ENCODE measurements around the gene PCDHGA4.
"Not testable (repeated sequence)": the region's sequence is repeated elsewhere in the genome, so short reads cannot be mapped to it uniquely, and the experiment has no call there.

Gene PCDHGA4

DNA sequence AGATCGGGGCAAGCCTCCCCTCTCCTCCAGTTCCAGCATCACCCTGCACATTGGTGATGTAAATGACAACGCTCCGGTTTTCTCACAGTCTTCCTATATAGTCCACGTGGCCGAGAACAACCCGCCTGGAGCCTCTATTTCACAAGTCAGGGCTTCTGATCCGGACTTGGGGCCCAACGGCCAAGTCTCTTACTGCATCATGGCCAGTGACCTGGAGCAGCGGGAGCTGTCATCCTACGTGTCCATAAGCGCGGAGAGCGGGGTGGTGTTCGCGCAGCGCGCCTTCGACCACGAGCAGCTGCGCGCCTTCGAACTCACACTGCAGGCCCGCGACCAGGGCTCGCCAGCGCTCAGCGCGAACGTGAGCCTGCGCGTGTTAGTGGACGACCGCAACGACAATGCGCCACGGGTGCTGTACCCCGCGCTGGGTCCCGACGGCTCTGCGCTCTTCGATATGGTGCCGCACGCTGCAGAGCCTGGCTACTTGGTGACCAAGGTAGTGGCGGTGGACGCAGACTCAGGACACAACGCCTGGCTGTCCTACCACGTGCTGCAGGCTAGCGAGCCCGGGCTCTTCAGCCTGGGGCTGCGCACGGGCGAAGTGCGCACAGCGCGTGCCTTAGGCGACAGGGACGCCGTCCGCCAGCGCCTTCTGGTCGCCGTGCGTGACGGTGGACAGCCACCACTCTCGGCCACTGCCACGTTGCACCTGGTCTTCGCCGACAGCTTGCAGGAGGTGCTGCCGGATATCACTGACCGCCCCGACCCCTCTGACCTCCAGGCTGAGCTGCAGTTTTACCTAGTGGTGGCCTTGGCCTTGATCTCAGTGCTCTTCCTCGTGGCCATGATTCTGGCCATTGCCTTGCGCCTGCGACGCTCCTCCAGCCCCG is 34.6 kb downstream of the PCDHGA4 start:
- Histone ChIP-seq H3K36me3 (ENCODE audit: insufficient read depth, low read length) (peaks cover 5% of the 10 kb centered on the region), H3K9me3 (replicated peaks; ENCODE audit: low read length) (peaks cover 35% of the 10 kb centered on the region), H3K9ac (ENCODE audit: low read depth, low read length) (no peak overlapping the region), H3K4me3 (ENCODE audit: low read length) (no peak overlapping the region), H3K27me3 (ENCODE audit: control insufficient read depth, insufficient read depth, low read length) (no peaks in the 10 kb centered on the region), H3K4me2 (ENCODE audit: low read length) (no peak overlapping the region), H3K4me1 (ENCODE audit: control insufficient read depth, insufficient read depth, low read length) (no peaks in the 10 kb centered on the region)

DNA sequence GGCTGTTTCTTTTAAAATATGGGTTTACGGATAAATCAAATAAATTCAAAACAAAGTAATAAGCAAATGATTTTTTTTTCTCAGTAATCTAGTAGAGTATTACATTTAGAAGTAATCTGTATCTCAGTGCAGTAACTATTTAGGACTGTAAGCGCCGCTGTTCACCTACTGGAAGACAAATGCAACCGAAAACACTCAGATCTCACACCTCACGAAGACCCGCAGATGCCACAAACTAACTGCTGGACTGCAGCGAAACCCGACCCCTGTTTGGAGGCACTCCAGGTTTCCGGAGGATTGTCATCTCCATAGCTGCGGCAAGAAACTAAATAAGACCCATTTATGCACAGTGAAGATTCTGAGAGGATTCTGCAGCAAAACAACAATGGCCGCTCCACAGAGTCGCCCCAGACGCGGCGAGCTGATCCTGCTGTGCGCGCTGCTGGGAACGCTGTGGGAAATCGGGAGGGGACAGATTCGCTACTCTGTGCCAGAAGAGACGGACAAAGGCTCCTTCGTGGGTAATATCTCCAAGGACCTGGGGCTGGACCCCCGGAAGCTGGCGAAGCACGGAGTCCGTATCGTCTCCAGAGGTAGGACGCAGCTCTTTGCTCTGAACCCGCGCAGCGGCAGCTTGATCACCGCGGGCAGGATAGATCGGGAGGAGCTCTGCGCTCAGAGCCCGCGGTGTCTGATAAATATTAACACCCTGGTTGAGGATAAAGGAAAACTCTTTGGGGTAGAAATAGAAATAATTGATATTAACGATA is 37.8 kb downstream of the PCDHGA4 start, which contains the start of gene PCDHGA8:
PCDHGA8 (plus strand) TSS at position 205 of the 770 bp plus-strand sequence; CDS start at position 386, 181 bp downstream.
- Histone ChIP-seq H3K4me1 (ENCODE audit: control insufficient read depth, insufficient read depth, low read length) (no peaks in the 10 kb centered on the region), H3K4me3 (ENCODE audit: low read length) (peak within 1 kb of the TSS; percentile 22), H3K27me3 (ENCODE audit: control insufficient read depth, insufficient read depth, low read length) (no peaks in the 10 kb centered on the region), H3K9ac (ENCODE audit: low read depth, low read length) (no peak within 1 kb of the TSS), H3K9me3 (replicated peaks; ENCODE audit: low read length) (peaks cover 39% of the 10 kb centered on the region), H3K36me3 (ENCODE audit: insufficient read depth, low read length) (peaks cover 5% of the 10 kb centered on the region), H3K4me2 (ENCODE audit: low read length) (no peak within 1 kb of the TSS)

DNA sequence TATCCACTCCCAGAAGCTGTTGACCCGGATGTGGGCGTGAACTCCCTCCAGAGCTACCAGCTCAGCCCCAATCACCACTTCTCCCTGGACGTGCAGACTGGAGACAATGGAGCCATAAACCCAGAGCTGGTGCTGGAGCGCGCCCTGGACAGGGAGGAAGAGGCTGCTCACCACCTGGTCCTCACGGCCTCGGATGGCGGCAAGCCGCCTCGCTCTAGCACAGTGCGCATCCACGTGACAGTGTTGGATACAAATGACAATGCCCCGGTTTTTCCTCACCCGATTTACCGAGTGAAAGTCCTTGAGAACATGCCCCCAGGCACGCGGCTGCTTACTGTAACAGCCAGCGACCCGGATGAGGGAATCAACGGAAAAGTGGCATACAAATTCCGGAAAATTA is 38.4 kb downstream of the PCDHGA4 start:
- H3K9me3 ChIP-seq (replicated peaks; ENCODE audit: low read length), result peaks cover 39% of the 10 kb centered on the region
- H3K4me1 ChIP-seq (ENCODE audit: control insufficient read depth, insufficient read depth, low read length), result no peaks in the 10 kb centered on the region
- H3K27me3 ChIP-seq (ENCODE audit: control insufficient read depth, insufficient read depth, low read length), result no peaks in the 10 kb centered on the region
- H3K4me3 ChIP-seq (ENCODE audit: low read length), result no peak overlapping the region
- peaks cover 5% of the 10 kb centered on the region for H3K36me3 ChIP-seq (ENCODE audit: insufficient read depth, low read length)
- H3K4me2 ChIP-seq (ENCODE audit: low read length), result no peak overlapping the region
- H3K9ac ChIP-seq (ENCODE audit: low read depth, low read length), result no peak overlapping the region

DNA sequence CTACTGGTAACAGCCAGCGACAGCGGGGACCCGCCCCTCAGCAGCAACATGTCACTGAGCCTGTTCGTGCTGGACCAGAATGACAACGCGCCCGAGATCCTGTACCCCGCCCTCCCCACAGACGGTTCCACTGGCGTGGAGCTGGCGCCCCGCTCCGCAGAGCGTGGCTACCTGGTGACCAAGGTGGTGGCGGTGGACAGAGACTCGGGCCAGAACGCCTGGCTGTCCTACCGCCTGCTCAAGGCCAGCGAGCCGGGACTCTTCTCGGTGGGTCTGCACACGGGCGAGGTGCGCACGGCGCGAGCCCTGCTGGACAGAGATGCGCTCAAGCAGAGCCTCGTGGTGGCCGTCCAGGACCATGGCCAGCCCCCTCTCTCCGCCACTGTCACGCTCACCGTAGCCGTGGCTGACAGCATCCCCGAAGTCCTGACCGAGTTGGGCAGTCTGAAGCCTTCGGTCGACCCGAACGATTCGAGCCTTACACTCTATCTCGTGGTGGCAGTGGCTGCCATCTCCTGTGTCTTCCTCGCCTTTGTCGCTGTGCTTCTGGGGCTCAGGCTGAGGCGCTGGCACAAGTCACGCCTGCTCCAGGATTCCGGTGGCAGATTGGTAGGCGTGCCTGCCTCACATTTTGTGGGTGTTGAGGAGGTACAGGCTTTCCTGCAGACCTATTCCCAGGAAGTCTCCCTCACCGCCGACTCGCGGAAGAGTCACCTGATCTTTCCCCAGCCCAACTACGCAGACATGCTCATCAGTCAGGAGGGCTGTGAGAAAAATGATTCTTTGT is 39.8 kb downstream of the PCDHGA4 start:
- H3K27me3 ChIP-seq (ENCODE audit: control insufficient read depth, insufficient read depth, low read length); H3K36me3 ChIP-seq (ENCODE audit: insufficient read depth, low read length): not testable (repeated sequence)
- peaks cover 38% of the 10 kb centered on the region for H3K9me3 ChIP-seq (replicated peaks; ENCODE audit: low read length)

DNA sequence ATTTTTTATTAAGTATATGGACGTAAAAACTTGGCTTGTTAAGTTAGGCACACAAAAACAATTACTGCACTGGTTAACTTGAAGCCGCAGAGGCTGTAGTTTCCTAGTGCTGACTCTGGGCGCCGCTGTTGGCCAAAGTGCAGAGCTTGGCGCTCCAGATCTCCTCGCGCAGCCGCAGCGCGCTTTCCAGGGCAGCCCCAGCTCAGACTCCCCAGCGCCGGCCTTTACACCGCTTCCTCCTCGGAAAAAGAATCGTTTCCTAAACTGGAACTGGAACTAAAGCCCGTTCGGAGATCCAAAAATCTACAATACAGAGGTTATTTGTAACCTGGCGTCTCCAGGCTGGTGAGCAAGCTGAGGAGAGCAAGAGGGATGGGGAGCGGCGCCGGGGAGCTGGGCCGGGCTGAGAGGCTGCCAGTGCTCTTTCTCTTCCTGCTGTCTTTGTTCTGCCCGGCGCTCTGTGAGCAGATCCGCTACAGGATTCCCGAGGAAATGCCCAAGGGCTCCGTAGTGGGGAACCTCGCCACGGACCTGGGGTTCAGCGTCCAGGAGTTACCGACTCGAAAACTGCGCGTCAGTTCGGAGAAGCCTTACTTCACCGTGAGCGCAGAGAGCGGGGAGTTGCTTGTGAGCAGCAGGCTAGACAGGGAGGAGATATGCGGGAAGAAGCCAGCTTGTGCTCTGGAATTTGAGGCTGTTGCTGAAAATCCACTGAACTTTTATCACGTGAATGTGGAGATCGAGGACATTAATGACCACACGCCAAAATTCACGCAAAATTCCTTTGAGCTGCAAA is 43.1 kb downstream of the PCDHGA4 start, which contains the start of gene PCDHGB5:
PCDHGB5 (plus strand) TSS at position 192 of the 796 bp plus-strand sequence; CDS start at position 373, 181 bp downstream.
- H3K27me3 ChIP-seq (ENCODE audit: control insufficient read depth, insufficient read depth, low read length); H3K36me3 ChIP-seq (ENCODE audit: insufficient read depth, low read length); H3K4me1 ChIP-seq (ENCODE audit: control insufficient read depth, insufficient read depth, low read length): not testable (repeated sequence)
- H3K4me3 ChIP-seq (ENCODE audit: low read length), result peak within 1 kb of the TSS; percentile 72
- H3K4me2 ChIP-seq (ENCODE audit: low read length), result peak within 1 kb of the TSS; percentile 74
- H3K9me3 ChIP-seq (replicated peaks; ENCODE audit: low read length), result peaks cover 43% of the 10 kb centered on the region
- peak within 1 kb of the TSS; percentile 62 for H3K9ac ChIP-seq (ENCODE audit: low read depth, low read length)

More for the DNA sequence above, 39.8 kb downstream of the PCDHGA4 start:
- not testable (repeated sequence) for H3K9ac ChIP-seq (ENCODE audit: low read depth, low read length); H3K4me3 ChIP-seq (ENCODE audit: low read length); H3K4me1 ChIP-seq (ENCODE audit: control insufficient read depth, insufficient read depth, low read length); H3K4me2 ChIP-seq (ENCODE audit: low read length)

DNA sequence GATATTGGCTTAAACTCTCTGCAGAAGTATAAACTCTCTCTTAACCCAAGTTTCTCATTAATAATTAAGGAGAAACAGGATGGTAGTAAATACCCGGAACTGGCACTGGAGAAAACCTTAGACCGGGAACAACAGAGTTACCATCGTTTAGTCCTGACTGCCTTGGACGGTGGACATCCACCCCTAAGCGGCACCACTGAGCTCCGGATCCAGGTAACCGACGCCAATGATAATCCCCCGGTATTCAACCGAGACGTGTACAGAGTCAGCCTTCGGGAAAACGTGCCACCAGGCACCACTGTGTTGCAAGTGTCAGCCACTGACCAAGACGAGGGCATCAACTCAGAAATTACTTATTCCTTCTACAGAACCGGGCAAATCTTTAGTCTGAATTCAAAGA is 43.8 kb downstream of the PCDHGA4 start:
- H3K27me3 ChIP-seq (ENCODE audit: control insufficient read depth, insufficient read depth, low read length), result no peaks in the 10 kb centered on the region
- H3K9me3 ChIP-seq (replicated peaks; ENCODE audit: low read length), result peaks cover 44% of the 10 kb centered on the region
- H3K36me3 ChIP-seq (ENCODE audit: insufficient read depth, low read length), result peaks cover 5% of the 10 kb centered on the region
- H3K9ac ChIP-seq (ENCODE audit: low read depth, low read length), result no peak overlapping the region
- H3K4me2 ChIP-seq (ENCODE audit: low read length), result peak overlapping the region; percentile 42
- peak overlapping the region; percentile 26 for H3K4me3 ChIP-seq (ENCODE audit: low read length)
- no peaks in the 10 kb centered on the region for H3K4me1 ChIP-seq (ENCODE audit: control insufficient read depth, insufficient read depth, low read length)

DNA sequence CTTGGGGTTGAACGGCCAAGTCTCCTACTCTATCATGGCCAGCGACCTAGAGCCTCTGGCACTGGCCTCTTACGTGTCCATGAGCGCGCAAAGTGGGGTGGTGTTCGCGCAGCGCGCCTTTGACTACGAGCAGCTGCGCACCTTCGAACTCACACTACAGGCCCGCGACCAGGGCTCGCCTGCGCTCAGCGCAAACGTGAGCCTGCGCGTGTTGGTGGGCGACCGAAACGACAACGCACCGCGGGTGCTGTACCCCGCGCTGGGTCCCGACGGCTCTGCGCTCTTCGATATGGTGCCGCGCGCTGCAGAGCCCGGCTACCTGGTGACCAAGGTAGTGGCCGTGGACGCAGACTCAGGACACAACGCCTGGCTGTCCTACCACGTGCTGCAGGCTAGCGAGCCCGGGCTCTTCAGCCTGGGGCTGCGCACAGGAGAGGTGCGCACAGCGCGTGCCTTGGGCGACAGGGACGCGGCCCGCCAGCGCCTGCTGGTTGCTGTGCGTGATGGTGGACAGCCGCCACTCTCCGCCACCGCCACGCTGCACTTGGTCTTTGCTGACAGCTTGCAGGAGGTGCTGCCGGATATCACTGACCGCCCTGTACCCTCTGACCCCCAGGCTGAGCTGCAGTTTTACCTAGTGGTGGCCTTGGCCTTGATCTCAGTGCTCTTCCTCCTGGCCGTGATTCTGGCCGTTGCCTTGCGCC is 44.9 kb downstream of the PCDHGA4 start:
- Histone ChIP-seq H3K4me1 (ENCODE audit: control insufficient read depth, insufficient read depth, low read length) (no peaks in the 10 kb centered on the region), H3K9me3 (replicated peaks; ENCODE audit: low read length) (peaks cover 47% of the 10 kb centered on the region), H3K4me2 (ENCODE audit: low read length) (peak overlapping the region; percentile 15), H3K27me3 (ENCODE audit: control insufficient read depth, insufficient read depth, low read length) (no peaks in the 10 kb centered on the region), H3K9ac (ENCODE audit: low read depth, low read length) (no peak overlapping the region), H3K36me3 (ENCODE audit: insufficient read depth, low read length) (peaks cover 5% of the 10 kb centered on the region), H3K4me3 (ENCODE audit: low read length) (peak overlapping the region; percentile 56)

DNA sequence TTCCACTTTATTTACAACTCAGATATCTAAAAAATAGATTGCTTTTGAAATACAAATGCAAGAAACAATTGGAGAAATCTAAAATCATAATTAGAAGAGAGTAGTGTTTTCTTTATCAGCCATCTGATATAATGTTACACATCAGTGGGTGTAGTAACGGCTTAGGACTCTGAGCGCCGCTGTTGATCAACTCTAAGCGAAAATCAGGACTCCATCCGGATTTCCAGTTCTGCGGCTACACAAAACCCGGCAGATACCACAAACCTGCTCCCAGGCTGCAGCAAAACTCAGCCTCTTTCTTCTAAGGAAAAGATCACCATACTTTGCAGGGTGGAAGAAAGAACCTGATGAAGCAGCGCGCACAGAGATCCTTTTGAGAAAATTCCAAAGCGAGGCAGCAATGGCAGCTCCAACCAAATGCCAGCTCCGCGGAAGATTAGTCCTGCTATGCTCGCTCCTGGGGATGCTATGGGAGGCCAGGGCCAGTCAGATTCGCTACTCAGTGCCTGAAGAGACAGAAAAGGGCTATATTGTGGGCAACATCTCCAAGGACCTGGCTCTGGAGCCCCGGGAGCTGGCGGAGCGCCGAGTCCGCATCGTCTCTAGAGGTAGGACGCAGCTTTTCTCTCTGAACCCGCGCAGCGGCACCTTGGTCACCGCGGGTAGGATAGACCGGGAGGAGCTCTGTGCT is 47.9 kb downstream of the PCDHGA4 start, which contains the start of gene PCDHGA9:
PCDHGA9 (plus strand) TSS at position 226 of the 691 bp plus-strand sequence; CDS start at position 401, 175 bp downstream.
- Histone ChIP-seq H3K9me3 (replicated peaks; ENCODE audit: low read length) (peaks cover 49% of the 10 kb centered on the region), H3K9ac (ENCODE audit: low read depth, low read length) (no peak within 1 kb of the TSS), H3K27me3 (ENCODE audit: control insufficient read depth, insufficient read depth, low read length) (no peaks in the 10 kb centered on the region), H3K36me3 (ENCODE audit: insufficient read depth, low read length) (peaks cover 5% of the 10 kb centered on the region), H3K4me1 (ENCODE audit: control insufficient read depth, insufficient read depth, low read length) (no peaks in the 10 kb centered on the region), H3K4me2 (ENCODE audit: low read length) (peak within 1 kb of the TSS; percentile 67), H3K4me3 (ENCODE audit: low read length) (peak within 1 kb of the TSS; percentile 60)

DNA sequence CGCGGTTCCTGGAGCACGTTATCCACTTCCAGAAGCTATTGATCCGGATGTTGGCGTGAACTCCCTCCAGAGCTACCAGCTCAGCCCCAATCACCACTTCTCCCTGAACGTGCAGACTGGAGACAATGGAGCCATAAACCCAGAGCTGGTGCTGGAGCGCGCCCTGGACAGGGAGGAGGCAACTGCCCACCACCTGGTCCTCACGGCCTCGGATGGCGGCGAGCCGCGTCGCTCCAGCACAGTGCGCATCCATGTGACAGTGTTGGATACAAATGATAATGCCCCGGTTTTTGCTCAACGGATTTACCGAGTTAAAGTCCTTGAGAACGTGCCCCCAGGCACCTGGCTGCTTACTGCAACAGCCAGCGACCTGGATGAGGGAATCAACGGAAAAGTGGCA is 48.6 kb downstream of the PCDHGA4 start:
- Histone ChIP-seq H3K9me3 (replicated peaks; ENCODE audit: low read length) (peaks cover 49% of the 10 kb centered on the region), H3K4me2 (ENCODE audit: low read length) (no peak overlapping the region), H3K36me3 (ENCODE audit: insufficient read depth, low read length) (peaks cover 5% of the 10 kb centered on the region), H3K27me3 (ENCODE audit: control insufficient read depth, insufficient read depth, low read length) (no peaks in the 10 kb centered on the region), H3K9ac (ENCODE audit: low read depth, low read length) (no peak overlapping the region), H3K4me3 (ENCODE audit: low read length) (peak overlapping the region; percentile 60), H3K4me1 (ENCODE audit: control insufficient read depth, insufficient read depth, low read length) (no peaks in the 10 kb centered on the region)
